Calu3 (cell line): ENCODE measurements around the gene C2CD4D. TPM values are rescaled to one million over a fixed set of nuclear protein-coding genes. Genes with fewer than 3 reads are reported as not detected.

Experiments used
- BruUV-seq: library from RNA; stranded (reverse); fragments of 400-500 nt; replicated peaks from 2 replicates; lab custom pipeline; 2021; lab: Mats Ljungman, UMichigan
- CTCF ChIA-PET: fragments of 300-600 bp; sonication (Branson Sonifier 250); formaldehyde crosslinking; loops from one replicate; lab custom pipeline; 2022; ENCODE audit warnings: antibody characterized with exemption; lab: Charles Lee
- DNase-seq: peaks from one replicate; pipeline ENCODE4 v3.0.0; 2022
- H3K27ac Mint-ChIP-seq: one replicate; pipeline ENCODE4 v1.8.0; 2022; ENCODE audit warnings: mixed read lengths; ENCODE audit not compliant: unreplicated experiment
- H3K27me3 Mint-ChIP-seq: one replicate; pipeline ENCODE4 v1.8.0; 2022; ENCODE audit warnings: mixed read lengths; ENCODE audit not compliant: unreplicated experiment
- H3K36me3 Mint-ChIP-seq: one replicate; pipeline ENCODE4 v1.8.0; 2022; ENCODE audit warnings: mild to moderate bottlenecking, moderate library complexity, mixed read lengths; ENCODE audit not compliant: insufficient read depth, unreplicated experiment
- H3K4me1 Mint-ChIP-seq: one replicate; pipeline ENCODE4 v1.8.0; 2022; ENCODE audit warnings: mild to moderate bottlenecking, low read depth, mixed read lengths; ENCODE audit not compliant: unreplicated experiment
- H3K4me3 Mint-ChIP-seq: one replicate; pipeline ENCODE4 v1.8.0; 2022; ENCODE audit warnings: mild to moderate bottlenecking, low read depth, moderate library complexity, mixed read lengths; ENCODE audit not compliant: unreplicated experiment
- H3K9me3 Mint-ChIP-seq: one replicate; pipeline ENCODE4 v1.8.0; 2022; ENCODE audit warnings: low read depth, mixed read lengths; ENCODE audit not compliant: unreplicated experiment
- intact Hi-C: fragments of 100-400 bp; cut with micrococcal nuclease; formaldehyde crosslinking; loops from one replicate; pipeline ENCODE4 v1.10.0; 2022; ENCODE audit not compliant: unreplicated experiment
- total RNA-seq: library from RNA; stranded (reverse); gene quantifications from 2 replicates; pipeline ENCODE4 v1.2.3, GENCODE V29; 2022
- TF ChIP-seq, protein P1 (sequence below): fragments of 200-600 bp; IDR thresholded peaks from one replicate; pipeline ENCODE4 v1.8.0; 2022; ENCODE audit warnings: antibody characterized with exemption; ENCODE audit not compliant: unreplicated experiment

The C2CD4D gene
- total RNA-seq, 1 experiment from 2014 or later = 2.5 TPM

DNA sequence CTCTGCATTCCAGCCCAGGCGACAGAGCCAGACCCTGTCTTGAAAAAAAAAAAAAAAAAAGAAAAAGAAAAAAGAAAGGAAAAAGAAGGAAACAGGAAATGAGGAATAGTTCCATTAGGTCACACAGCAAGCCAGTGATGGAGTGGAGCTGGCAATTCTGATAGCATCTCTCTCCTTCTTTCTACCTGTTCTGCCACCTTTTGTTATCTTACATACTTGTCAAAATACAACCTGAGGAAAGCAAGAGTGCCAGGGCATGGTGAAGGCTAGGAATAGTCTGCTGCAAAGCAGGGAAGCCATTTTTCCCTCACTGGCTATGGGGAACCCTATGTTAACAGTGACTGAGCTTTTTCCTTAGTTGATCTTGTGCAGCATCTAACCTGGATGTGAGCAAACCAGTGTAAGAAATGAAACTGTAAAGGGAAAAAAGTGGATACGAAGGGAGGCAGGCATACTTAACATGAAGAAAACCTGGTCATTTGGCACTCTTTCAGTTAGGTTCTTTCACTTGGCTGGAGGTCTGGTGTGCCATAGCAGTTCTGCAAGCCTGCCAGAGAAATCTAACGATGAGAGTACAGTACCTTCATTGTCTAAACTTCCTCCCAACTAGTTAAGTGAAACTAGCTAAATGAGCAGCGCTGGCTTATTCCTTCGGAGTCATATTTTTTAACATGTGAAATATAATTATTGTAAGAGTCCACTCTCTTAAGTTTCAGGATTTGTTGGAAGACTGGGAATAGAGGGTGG lies 31.8 kb upstream of the C2CD4D start:
- no TSS peak for BruUV-seq
- CTCF ChIA-PET = interaction anchor here (0.6 to 1.1 kb wide), 4 partner anchors 11 to 133 kb away, joined by 3 to 6 read pairs (median 4); no protein-coding TSS in a partner anchor

DNA sequence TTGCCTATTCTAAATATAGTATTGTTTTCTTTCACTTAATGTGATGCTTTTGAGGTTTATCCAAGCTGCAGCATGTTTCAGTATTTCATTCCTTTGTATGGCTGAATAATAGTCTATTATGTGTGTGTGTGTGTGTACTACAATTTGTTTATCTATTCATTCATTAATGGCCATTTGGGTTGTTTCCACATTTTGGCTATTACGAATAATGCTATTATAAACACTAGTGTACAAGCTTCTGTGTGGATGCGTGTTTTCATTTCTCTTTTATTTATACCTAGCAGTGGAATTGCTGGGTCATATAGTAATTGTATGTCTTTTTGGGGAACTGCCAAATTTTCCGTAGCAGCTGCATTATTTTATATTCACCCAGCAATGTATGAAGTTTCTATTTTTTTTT lies 28.9 kb upstream of the C2CD4D start:
- Mint-ChIP-seq H3K9me3 (no peaks in the 10 kb centered on the region), H3K36me3 (no peaks in the 10 kb centered on the region), H3K4me1 (peaks cover 11% of the 10 kb centered on the region), H3K4me3 (no peak overlapping the region), H3K27ac (no peak overlapping the region), H3K27me3 (no peaks in the 10 kb centered on the region)
- BruUV-seq = no TSS peak
- DNase-seq = no peak
- CTCF ChIA-PET = no interaction called here
- intact Hi-C loops = no loop called here
- TF ChIP-seq, protein P1, sequence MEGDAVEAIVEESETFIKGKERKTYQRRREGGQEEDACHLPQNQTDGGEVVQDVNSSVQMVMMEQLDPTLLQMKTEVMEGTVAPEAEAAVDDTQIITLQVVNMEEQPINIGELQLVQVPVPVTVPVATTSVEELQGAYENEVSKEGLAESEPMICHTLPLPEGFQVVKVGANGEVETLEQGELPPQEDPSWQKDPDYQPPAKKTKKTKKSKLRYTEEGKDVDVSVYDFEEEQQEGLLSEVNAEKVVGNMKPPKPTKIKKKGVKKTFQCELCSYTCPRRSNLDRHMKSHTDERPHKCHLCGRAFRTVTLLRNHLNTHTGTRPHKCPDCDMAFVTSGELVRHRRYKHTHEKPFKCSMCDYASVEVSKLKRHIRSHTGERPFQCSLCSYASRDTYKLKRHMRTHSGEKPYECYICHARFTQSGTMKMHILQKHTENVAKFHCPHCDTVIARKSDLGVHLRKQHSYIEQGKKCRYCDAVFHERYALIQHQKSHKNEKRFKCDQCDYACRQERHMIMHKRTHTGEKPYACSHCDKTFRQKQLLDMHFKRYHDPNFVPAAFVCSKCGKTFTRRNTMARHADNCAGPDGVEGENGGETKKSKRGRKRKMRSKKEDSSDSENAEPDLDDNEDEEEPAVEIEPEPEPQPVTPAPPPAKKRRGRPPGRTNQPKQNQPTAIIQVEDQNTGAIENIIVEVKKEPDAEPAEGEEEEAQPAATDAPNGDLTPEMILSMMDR = no peak

More for the DNA sequence above, 31.8 kb upstream of the C2CD4D start:
- Mint-ChIP-seq H3K36me3 (no peaks in the 10 kb centered on the region), H3K27ac (no peak overlapping the region), H3K4me3 (no peak overlapping the region), H3K4me1 (peaks cover 11% of the 10 kb centered on the region), H3K9me3 (no peaks in the 10 kb centered on the region), H3K27me3 (no peaks in the 10 kb centered on the region)
- TF ChIP-seq, protein P1 = no peak
- no peak for DNase-seq
- intact Hi-C loops = no loop called here

DNA sequence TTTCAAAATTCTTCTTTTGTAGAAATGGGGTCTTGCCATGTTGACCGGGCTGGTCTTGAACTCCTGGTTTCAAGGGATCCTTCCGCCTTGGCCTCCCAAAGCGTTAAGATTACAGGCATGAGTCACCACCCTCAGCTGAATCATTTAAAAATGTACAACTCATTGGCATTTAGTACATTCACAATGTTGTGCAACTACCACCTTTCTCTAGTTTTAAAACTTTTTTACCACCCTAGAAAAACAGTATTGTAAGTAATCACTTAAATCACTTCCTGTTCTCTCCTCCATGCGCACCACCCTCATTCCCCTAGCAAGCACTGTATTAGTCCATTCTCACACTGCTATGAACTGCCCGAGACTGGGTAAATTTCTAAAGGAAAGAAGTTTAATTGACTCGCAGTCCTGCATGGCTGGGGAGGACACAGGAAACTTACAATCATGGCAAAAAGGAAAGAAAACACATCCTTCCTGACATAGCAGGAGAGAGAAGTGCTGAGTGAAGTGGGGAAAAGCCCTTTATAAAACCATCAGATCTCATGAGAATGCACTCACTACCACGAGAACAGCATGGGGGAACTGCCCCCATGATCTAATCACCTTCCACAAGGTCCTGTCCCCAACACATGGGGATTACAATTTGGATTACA lies 28.3 kb upstream of the C2CD4D start:
- Mint-ChIP-seq H3K4me1 (peaks cover 11% of the 10 kb centered on the region), H3K27ac (no peak overlapping the region), H3K9me3 (no peaks in the 10 kb centered on the region), H3K36me3 (no peaks in the 10 kb centered on the region), H3K27me3 (no peaks in the 10 kb centered on the region), H3K4me3 (no peak overlapping the region)
- DNase-seq = no peak
- BruUV-seq = no TSS peak
- intact Hi-C loops = no loop called here
- CTCF ChIA-PET = no interaction called here
- TF ChIP-seq, protein P1 = no peak

DNA sequence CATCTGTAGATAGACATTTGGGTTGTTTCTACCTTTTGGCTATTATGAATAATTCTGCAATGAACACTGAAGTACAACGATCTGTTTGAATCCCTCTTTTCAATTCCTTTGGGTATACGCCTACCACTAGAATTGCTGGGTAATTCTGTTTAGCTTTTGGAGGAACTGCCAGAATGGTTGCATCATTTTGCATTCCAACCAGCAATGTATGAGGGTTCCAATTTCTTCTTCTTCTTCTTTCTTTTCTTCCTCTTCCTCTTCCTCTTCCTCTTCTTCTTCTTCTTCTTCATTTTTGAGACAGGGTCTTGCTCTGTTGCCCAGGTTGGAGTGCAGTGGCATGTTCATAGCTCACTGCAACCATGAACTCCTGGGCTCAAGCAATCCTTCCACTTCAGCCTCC lies 27.7 kb upstream of the C2CD4D start:
- no peak overlapping the region for H3K4me3 Mint-ChIP-seq
- no peaks in the 10 kb centered on the region for H3K27me3 Mint-ChIP-seq
- CTCF ChIA-PET = no interaction called here
- no peak overlapping the region for H3K27ac Mint-ChIP-seq
- no peaks in the 10 kb centered on the region for H3K9me3 Mint-ChIP-seq
- intact Hi-C loops = no loop called here
- peaks cover 11% of the 10 kb centered on the region for H3K4me1 Mint-ChIP-seq
- DNase-seq = no peak
- TF ChIP-seq, protein P1 = no peak
- no peaks in the 10 kb centered on the region for H3K36me3 Mint-ChIP-seq
- no TSS peak for BruUV-seq
